Dedifferentiated amniotic fluid mesenchymal stem cell (primary cell): ENCODE measurements around the gene PAM.
"Not testable (repeated sequence)": the region's sequence is repeated elsewhere in the genome, so short reads cannot be mapped to it uniquely, and the experiment has no call there.

Experiments
- DNase-seq: peaks from one replicate; pipeline ENCODE4 v3.0.0-alpha.2; 2016; ENCODE audit errors: extremely low spot score

The PAM gene

DNA sequence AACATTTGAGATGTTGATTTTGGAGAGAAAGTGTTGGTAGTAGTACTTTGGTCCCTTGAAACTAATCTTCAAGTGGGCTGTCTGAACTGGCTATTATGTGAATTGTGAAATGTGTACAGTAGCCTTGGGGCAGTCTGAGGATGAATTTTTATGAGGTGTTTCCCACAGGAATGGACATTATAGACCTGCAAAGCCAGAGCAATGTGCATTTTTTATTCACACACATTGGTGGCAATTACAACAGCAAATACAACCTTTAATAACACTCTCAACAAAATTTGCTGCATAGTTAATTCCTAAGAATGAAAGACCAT, 147.0 kb downstream of the PAM start:
- DNase-seq: no peak

DNA sequence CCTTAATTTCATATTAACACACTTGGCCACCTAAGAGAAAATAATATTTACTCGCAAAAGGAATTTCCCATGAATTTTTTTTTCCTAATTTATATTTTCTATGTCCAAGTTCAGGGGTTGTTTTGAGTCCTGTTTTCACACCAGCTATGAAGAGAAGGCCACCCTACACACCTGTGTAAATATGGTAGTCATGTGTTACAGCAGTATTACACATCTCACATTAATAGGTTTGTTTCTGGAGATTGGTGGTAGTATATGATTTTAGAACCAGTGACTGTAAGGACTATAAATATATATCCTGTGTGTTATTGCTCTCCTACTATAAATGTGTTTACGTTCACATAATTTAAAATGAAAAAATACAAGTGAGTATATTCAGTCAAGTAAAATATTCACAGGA, 147.5 kb downstream of the PAM start:
- no peak for DNase-seq

DNA sequence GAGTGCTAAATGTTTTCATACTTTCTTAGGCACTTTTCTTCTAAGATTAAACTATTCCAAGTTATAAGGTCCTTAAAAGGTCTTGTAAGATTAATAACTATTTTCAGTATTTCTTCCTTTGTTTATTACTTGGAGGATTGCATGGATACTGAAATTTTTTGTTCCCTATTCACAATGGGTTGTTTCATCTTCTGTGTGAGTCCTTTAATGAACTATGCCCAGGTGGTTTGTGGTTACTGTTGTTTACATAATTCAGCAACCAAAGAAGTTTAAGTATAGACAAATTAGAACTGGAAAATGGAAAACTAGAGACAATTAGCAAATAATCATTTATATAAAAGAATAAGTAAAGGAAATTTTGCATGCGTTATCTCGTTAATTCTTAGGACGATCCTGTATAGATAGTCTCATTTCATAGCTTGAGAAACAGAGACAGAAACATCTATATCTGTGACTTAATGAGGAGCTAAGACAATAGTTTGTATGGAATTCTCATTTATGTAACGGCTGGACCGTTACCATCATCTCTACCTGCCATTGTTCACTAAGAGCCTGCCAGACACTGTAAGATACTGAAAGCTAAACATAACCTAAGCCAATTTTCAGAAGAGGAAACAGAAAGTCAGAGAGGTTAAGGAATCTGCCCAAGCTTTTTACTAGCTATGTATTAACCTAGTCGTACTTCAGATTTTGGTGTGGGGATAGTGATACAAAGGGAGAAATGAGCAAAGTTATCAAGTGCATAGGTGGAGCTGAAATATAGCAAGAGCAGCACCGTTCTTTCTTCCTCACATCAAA, 148.2 kb downstream of the PAM start:
- DNase-seq: no peak

DNA sequence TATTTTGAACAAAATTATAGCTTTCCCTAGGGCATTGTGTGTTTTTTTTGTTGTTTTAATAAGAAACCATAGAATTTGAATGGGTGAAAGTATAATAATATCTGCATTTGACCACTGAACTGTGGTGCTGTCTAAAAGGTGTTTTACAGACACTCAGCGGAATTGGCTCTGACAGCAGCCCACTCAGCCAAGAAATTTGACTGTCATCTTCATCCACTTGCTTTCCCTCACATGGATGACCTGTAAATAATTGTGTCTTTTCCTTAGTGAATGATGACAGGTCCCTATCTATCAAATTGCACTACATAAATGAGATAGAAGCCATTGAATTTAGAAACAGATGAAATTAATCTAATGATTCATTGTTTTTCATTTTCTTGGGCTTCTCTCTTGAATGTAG, 150.0 kb downstream of the PAM start:
- no peak for DNase-seq

DNA sequence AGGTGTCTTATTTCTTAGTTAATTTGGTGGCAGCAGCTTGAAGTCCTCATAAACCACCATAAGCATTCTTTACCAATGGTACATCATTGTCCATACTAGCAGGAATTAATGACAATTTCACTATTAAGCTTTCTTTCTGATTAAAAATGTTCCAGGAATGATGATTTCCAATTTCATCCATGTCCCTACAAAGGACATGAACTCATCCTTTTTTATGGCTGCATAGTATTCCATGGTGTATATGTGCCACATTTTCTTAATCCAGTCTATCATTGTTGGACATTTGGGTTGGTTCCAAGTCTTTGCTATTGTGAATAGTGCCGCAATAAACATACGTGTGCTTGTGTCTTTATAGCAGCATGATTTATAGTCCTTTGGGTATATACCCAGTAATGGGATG, 152.0 kb downstream of the PAM start:
- DNase-seq: not testable (repeated sequence)

DNA sequence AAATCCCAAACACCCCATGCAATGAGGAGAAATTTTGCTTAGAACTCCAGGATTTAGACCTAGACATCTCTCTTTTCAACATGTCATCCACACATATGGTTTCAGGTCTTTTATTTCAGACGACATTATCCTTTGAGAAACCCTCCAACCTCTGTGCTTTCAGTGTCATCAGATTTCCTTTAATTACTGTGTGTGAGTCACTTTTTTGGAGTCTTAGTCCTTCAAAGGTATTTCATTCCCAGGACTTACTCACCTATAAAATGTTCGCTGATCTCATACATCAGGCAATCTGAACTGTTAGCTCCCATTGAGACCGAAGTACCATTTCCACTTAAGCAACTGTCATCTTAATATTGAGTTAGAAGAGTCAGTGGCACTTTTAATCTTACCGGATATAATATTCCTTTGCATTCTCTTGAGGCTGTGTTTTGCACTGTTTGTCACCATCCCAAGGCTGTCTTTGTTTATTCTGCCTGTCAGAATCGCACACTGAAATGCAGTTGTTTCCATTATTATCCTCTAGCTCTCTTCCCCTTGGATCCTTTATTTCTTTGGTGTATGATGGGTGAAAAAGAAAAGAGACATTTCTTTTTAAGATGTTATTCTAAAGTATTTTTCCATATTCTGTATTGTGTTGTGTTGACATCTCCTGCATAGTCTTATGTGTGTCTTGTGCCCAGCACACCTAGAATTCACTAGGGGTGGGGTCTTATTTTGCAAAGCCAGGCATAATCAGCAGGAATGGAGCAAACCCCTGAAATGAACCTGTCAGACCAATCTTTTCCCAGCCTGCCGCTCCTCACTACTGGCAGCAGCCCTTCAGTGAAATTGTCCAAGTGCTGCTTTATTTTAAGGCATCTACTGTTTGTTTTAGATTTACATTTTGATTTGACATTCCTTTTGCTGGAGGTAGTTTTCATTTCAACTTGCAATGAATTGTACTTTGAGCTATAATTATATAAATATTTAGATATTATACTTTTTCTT, 155.4 kb downstream of the PAM start:
- no peak for DNase-seq

DNA sequence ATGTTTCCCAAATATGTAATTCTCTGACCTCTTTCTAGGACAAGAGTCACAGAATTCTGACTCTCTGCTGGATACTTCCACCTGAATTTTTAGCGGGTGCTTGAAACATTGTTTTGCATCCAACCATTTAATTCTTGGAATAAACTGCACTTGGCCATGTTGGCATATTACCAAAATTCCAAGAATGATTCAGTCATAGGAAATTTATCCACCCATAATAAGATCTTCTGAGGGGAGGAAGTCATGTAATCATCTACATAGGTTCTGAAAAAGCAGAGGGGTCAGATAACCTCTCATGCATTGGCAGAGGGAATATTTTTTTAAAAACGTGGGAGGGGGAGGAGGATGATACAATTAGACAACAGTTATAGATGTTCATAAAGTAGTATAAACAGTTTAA, 156.9 kb downstream of the PAM start:
- DNase-seq: peak; percentile 70

DNA sequence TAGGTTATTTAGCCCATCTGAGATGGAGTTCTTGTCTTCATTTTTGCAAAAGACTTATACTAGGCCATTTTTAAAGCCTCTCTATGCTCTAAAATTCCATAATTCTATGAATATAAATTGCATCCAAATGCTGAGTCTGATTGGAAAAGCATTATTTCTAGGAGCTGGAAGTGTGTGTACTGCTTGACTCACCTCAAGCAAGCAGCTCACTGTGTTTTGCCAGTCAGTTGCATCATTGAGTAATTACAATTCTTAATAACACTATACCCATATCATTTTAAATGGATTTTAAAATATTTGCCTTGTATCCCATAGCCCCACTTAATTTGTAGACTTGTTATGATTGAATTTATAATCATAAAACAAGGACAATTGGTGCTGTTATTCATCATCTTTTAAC, 161.0 kb downstream of the PAM start:
- DNase-seq: peak; percentile 63

DNA sequence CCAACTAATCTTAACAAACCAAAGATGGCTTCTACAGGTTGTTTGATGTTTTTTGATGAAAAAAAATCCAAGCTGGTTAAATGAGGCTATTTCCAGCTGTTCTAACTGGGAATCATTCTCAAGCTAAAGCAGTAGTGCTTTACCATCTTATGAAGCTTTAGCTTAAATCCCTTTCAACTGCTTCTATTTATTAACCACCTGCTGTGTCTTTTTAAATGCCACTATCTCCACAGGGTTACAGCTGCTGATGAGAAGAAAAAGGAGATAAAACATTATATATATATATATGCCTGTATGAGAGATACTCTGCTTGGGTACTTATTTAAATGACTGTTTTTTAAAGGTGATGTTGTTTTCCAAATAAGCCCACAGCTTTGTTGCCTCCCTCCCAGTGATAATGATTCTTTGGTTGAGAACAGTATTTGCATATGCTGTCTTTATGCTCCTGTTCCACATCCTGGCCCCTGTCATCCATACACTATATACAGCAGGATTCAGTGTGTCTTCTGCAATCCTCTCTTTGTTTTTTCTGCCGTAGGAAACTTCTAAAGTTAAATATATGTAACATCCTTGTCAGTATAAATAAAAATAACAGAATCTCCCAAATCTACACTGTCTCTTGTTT, 164.0 kb downstream of the PAM start:
- DNase-seq: no peak

DNA sequence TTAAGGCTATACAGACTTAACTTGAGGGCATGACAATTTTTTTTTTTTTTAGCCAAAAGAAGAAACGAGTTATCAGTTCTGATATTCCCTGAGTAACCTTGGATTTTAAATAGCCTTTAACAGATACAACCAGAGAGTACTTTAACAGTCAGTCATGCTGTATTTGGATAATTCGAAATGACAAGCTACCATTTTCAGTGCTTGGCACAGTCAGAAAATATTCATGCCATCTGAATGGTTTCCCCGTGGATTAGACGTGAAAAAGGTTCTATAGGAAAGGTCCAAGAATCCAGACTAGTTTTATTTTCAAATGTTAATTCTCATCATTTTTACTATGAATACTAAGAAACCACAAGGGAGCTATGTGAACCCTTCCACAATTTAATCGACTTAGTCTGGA, 165.7 kb downstream of the PAM start:
- DNase-seq: no peak

DNA sequence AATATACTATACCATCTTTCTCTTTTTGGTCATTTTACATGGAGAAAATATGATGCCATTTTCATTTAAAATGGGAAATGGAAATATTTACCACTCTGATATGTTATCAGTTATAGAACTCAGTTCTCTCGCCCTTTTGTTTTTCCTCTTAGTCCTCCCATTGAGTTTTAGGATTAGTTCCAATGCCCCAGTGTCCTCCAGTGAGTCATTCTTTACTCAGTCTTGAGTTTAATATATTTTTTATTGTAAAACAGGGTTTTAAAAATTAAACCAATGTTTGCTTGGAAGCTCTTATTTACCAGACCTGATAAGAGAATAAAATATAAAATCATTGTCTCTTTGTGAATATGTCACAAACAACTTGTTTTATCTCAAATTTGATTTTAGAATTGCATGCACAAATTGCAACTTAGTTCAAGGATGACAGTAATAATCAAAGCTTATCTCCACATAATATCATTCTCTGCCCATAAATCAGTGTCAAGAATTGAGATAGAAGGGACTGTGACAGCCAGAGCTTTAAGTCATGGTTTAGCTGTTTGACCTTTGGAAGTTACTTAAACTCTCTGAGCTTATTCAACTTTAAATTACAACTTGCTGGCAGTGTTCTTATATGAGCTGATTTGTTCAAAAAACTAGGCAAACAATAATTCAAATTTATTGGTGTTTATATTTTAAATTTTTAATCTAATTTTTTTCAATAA, 166.4 kb downstream of the PAM start:
- DNase-seq: no peak

DNA sequence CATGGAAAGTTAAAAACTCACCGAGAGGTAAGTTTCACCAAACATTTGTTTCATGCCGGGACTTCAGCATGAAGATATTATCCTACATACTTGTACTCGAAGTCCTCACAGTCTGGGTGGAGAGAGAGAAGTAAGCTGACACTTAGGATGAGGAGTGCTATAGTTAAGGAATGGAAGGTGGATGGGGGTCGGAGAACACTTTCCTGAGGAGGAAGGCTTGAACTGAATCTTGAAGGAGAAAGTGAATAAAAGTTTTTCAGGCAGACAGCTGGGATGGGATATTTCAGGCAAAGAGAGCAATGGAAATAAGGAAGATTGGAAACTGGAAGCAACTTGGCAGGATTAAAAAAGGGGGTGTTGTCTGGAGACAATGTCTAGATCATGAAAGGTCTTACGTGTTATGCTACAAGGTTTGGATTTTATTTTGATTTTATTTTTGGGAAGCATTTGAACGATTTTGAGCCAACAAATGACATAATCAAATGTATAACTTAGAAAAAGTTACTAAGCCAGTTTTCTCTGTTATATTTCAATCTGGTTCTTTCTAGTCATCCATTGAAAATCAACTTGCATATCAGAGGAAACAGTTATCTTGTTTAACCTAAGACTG, 167.1 kb downstream of the PAM start:
- DNase-seq: no peak

DNA sequence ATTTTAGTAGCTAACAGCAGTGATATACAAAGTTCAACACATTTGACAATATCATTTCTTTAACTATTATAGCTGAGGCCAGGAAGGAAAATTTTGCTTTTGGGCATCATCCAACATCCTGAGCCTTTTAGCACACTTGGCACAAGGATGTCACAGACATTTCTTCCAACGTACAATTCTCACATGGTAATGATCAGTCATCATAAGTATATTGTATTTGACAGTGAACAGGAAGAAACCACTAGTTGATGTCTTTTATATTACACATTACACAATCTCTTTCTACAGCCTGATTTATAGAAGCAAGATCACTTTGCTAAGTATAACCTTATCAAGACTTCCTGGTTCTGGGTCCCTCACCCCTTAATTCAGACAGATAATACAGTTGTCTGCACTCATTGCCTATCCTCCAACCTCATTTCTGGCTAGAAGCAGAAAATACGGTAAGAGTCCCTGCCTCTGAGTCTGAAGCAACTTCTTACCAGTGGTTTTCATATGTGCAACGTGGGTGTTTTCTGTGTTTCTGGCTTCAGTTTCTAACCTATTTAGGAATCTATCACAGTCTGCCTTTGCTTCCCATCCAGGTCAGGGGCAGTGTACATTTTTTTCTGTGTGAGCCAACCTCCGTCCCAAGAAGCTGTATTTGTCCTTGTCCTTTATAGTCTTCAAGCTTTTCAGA, 167.8 kb downstream of the PAM start:
- DNase-seq: no peak

DNA sequence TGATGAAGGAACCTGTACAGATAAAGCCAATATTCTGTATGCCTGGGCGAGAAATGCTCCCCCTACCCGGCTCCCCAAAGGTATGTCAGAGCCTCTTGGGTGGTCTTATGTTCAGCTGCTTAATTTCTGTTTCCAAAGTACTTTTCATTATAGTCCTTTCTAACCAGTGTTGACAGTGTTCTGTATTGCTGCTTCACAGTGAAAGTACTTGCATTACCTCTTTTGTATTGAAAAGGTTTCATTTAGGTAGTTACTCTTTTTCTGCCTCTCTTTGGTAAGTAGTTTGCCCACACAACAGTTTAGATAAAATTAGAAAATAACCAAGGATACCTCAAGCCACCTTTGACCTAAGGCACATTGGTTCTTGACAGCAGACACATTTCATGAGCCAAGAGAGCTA, 169.9 kb downstream of the PAM start:
- DNase-seq: no peak

DNA sequence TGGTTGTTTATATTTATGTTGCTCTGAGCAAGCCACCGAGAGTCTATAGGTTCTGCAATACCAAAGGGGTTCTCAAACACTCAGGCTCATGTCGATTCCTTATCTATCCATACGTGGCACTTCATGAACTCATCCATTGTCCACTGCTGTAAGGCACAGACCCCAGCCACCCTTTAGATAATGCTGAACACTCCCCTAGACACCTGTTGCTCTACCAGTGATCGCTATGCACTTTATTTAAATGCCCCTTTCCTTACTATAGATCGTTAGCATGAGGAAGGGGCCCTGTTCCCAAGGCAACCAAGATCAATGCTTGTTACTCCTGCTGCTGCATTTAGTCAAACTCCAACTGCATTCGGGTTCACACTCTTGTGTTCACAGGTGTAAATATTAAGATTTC, 171.9 kb downstream of the PAM start:
- DNase-seq: no peak

DNA sequence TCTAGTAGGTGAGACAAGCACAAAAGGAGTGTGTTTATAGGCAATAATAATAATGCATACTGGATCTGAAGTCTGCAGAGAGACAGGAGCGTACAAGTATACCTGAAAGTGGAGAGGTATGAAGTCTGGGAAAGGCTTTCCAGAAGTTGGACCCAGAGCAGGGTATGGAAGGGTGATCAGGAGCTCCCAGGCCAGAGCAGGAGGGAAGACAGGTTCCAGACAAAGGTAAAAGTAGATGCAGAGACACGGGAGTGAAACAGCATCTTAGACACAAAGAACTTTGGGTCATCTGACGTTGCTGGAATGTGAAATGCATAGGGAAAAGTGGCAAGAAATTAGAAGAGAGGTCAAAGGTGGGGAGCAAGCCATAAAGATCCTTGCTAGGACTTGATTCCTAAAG, 175.1 kb downstream of the PAM start:
- DNase-seq: no peak

DNA sequence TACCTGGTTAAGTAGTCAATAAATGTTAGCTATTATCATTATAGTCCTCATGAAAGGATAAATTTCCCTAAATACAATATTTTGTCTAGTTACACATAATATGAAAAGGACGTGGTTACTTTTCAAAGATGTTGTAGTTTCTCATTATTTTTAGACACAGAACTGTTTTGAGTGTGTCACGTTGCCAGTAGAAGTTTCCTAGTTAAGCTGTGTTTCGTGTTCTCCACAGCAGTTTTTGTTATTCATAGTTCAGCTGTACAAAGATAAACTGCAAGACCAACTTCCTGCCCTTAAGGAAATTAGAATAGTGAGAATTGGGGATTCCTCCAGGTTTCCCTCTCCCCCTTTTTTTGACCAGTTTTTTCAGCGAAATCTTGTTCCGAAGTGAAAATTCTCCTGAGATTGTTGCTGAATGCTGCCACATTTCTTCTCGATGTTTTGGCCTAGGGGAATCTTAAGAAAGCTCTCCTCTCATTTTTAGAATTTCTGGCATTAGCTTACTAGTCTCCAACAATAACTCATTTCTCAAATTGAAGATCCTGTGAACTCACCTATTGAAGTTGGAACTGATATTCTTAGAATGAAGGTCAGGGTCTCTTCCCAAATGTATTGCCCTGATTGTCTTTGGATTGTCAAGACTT, 176.1 kb downstream of the PAM start:
- DNase-seq: no peak

DNA sequence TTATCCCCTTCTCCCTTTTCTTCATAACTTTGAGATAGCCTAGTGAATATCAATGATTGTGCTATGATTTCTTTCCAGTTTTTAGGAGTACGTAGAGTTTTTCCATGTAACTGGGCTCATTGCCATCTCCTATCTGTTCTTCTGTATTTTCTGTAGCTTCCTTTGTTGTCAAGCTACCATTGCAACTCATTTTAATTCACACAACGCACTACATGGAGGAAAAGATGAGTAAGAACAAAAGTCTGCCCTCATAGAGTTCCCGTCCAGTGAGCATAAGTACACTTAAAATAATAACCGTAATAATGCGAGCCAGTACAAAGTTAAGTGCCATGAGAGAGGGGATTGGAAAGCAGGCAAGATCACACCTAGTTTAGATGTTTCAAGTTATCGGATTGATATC, 177.7 kb downstream of the PAM start:
- DNase-seq: no peak

DNA sequence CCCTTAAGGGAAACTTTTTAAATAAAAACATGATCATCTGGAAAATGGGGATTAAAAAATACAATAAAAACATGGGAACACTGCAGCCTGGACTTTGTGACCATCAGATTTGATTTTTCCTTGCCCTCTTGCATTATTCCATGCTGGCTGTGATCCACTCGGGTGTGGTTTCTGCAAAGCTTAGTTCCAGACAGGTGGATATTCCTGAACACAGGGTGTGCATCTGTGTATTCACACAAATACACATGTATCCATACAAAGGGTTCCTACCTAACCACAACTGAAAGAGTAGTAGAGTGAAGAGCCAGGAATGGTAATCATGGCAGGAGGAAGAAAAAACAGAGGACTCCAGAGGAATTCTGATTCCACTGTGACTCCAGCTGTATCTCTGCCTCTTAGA, 178.2 kb downstream of the PAM start:
- DNase-seq: no peak

DNA sequence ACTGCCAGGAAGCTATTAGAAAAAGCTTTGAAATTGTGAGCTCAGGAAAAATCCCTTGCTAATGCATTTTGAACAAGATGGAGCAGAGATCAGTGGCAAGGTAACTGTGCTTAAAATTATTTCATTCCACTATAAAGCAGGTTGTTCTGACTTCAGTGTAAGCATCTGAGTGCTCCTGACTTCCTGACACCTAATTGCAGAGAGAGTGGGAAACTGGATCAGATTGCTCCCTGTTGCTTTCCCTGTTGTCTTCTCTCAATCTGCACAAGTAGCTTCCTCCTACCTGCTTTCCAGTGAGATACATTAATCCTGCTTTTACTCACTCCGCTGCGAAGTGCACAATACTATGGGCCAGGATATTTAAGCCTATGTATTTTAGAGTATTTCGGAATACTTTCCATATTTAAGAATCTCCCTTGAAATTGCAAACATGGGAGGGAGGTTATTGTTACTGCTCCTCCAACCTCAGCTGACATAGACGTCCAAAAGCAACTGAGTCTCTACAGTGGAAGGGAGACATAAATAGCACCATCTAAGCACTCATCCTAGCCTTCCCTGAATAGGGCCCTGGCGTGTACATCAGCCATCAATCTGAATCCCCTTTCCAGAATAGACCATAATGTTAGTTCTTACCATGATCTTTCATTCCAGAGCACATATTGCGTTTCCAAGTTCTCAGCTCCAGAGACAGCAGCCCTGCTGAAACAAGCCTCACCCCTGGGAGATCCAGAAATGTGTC, 178.8 kb downstream of the PAM start:
- no peak for DNase-seq
